ENCODE measurements around the gene SRP19. TPM values are rescaled to one million over a fixed set of nuclear protein-coding genes. Genes with fewer than 3 reads are reported as not detected.

The SRP19 gene
- total RNA-seq, 2 experiments from 2014 or later, result 32.9 to 68.3 TPM

DNA sequence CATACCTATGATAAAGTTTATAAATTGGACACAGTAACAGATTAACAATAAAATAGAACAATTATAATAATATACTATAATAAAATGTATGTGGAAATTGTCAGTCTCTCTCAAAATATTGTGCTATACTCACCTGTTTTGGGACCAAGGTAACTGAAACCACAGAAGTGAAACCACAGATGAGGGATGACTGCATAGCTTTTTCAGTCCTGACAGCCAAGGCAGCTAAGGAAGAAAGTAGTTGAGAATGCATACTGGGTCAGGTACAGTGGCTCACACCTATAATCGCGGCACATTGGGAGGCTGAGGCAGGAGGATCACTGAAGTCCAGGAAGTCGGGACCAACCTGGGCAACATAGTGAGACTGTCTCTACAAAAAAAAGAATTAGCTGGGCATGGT is 8.9 kb downstream of the SRP19 start:
- Histone ChIP-seq H3K4me3 (ENCODE audit: low read depth, low read length, poor library complexity, severe bottlenecking) (no peak overlapping the region), H3K4me1 (ENCODE audit: insufficient read depth, low read length, poor library complexity, severe bottlenecking) (no peaks in the 10 kb centered on the region), H3K9me3 (ENCODE audit: low read length) (no peaks in the 10 kb centered on the region), H3K9me2 (ENCODE audit: insufficient read depth, low read length) (no peaks in the 10 kb centered on the region), H3K79me2 (ENCODE audit: insufficient read depth, low read depth, low read length) (no peaks in the 10 kb centered on the region; the same call in 1 of the 2 replicates), H4K20me1 (ENCODE audit: insufficient read depth, low read length) (no peaks in the 10 kb centered on the region), H2AFZ (ENCODE audit: low read length) (no peak overlapping the region), H3K4me2 (ENCODE audit: low read length) (no peak overlapping the region), H3K36me3 (ENCODE audit: insufficient read depth, low read length) (peaks cover 62% of the 10 kb centered on the region), H3K27ac (ENCODE audit: low read depth, low read length, poor library complexity, severe bottlenecking) (no peak overlapping the region)
- intact Hi-C loops (cut with micrococcal nuclease; ENCODE audit: unreplicated experiment), result loop anchor here (10.0 kb wide), 1 partner anchor 705 kb away; no protein-coding TSS in a partner anchor
- DNase-seq (ENCODE audit: low spot score), result no peak
- ChIA-PET POLR2A (interaction anchor here (0.7 to 1.6 kb wide), 4 partner anchors 9 to 81 kb away, joined by 3 to 5 read pairs (median 4); no protein-coding TSS in a partner anchor), CTCF (ENCODE audit: unreplicated experiment) (no interaction called here)
- TF ChIP-seq, protein P1, sequence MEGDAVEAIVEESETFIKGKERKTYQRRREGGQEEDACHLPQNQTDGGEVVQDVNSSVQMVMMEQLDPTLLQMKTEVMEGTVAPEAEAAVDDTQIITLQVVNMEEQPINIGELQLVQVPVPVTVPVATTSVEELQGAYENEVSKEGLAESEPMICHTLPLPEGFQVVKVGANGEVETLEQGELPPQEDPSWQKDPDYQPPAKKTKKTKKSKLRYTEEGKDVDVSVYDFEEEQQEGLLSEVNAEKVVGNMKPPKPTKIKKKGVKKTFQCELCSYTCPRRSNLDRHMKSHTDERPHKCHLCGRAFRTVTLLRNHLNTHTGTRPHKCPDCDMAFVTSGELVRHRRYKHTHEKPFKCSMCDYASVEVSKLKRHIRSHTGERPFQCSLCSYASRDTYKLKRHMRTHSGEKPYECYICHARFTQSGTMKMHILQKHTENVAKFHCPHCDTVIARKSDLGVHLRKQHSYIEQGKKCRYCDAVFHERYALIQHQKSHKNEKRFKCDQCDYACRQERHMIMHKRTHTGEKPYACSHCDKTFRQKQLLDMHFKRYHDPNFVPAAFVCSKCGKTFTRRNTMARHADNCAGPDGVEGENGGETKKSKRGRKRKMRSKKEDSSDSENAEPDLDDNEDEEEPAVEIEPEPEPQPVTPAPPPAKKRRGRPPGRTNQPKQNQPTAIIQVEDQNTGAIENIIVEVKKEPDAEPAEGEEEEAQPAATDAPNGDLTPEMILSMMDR (conservative IDR thresholded peaks at IDR 0.05; ENCODE audit: low read length), result no peak
- TF ChIP-seq EZH2phosphoT487 (IDR thresholded peaks at IDR 0.05; ENCODE audit: borderline replicate concordance, low read depth, low read length), result no peak
- BruUV-seq (replicated peaks), result no TSS peak

DNA sequence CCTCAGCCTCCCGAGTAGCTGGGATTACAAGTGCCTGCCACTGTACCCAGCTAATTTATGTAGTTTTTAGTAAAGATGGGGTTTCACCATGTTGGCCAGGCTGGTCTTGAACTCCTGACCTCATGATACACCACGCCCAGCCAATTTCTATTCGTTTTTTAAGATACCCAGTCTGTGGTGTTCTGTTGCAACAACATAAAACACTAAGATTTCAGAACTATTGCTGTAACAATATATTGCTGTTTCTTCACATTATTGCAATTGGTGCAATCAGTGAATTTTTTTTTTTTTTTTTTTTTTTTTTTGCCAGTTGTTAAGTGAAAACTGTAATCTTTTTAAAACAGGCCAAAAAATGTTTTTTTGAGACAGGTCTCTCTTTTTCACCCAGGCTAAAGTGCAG is 9.9 kb downstream of the SRP19 start:
- POLR2A ChIA-PET, result interaction anchor here (0.7 to 1.4 kb wide), 2 partner anchors 10 to 183 kb away, joined by 4 read pairs; partner anchors contain the start of gene SRP19
- no peak overlapping the region for H3K27ac ChIP-seq (ENCODE audit: low read depth, low read length, poor library complexity, severe bottlenecking)

DNA sequence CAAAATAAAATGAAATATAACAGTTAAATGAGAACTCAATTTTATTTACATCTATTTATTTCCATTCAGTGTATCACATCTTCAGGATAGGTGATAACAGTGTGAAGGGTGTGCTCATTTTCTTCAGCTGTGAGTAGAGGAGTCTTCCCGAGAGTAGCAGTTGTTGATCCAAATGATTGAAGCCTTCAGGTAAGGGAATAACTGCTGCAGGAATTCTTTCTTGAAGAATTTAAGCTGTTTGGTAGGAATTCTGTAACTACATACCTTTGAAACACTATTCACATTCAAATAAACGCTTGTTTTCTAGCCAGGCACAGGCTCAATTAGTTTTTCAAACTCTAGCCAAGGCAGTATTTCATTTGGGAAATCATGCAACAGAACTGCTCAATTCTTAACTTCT is 15.3 kb downstream of the SRP19 start:
- Histone ChIP-seq H3K27ac (ENCODE audit: low read depth, low read length, poor library complexity, severe bottlenecking) (no peak overlapping the region), H3K79me2 (ENCODE audit: insufficient read depth, low read depth, low read length) (no peaks in the 10 kb centered on the region), H3K4me1 (ENCODE audit: insufficient read depth, low read length, poor library complexity, severe bottlenecking) (peaks cover 3% of the 10 kb centered on the region), H3K36me3 (ENCODE audit: insufficient read depth, low read length) (peaks cover 62% of the 10 kb centered on the region), H4K20me1 (ENCODE audit: insufficient read depth, low read length) (no peaks in the 10 kb centered on the region), H3K4me3 (ENCODE audit: low read depth, low read length, poor library complexity, severe bottlenecking) (no peak overlapping the region), H2AFZ (ENCODE audit: low read length) (no peak overlapping the region), H3K9me3 (ENCODE audit: low read length) (no peaks in the 10 kb centered on the region), H3K9me2 (ENCODE audit: insufficient read depth, low read length) (no peaks in the 10 kb centered on the region), H3K4me2 (ENCODE audit: low read length) (no peak overlapping the region)
- no peak for DNase-seq (ENCODE audit: low spot score)
- no TSS peak for BruUV-seq (replicated peaks)
- CTCF ChIA-PET (ENCODE audit: unreplicated experiment), result no interaction called here
- intact Hi-C loops (cut with micrococcal nuclease; ENCODE audit: unreplicated experiment), result no loop called here
- POLR2A ChIA-PET, result interaction anchor here (1.2 kb wide), 1 partner anchor 28 kb away, joined by 3 read pairs; no protein-coding TSS in a partner anchor
- TF ChIP-seq, protein P1 (conservative IDR thresholded peaks at IDR 0.05; ENCODE audit: low read length), result no peak
- no peak for TF ChIP-seq EZH2phosphoT487 (IDR thresholded peaks at IDR 0.05; ENCODE audit: borderline replicate concordance, low read depth, low read length)

More for the DNA sequence above, 9.9 kb downstream of the SRP19 start:
- no peaks in the 10 kb centered on the region for H4K20me1 ChIP-seq (ENCODE audit: insufficient read depth, low read length)
- intact Hi-C loops (cut with micrococcal nuclease; ENCODE audit: unreplicated experiment), result no loop called here
- H3K79me2 ChIP-seq (ENCODE audit: insufficient read depth, low read depth, low read length), result no peaks in the 10 kb centered on the region; the same call in 1 of the 2 replicates
- H3K9me3 ChIP-seq (ENCODE audit: low read length), result no peaks in the 10 kb centered on the region
- no peak overlapping the region for H2AFZ ChIP-seq (ENCODE audit: low read length)
- no peak overlapping the region for H3K4me2 ChIP-seq (ENCODE audit: low read length)
- no peaks in the 10 kb centered on the region for H3K4me1 ChIP-seq (ENCODE audit: insufficient read depth, low read length, poor library complexity, severe bottlenecking)
- no peak for DNase-seq (ENCODE audit: low spot score)
- no TSS peak for BruUV-seq (replicated peaks)
- CTCF ChIA-PET (ENCODE audit: unreplicated experiment), result no interaction called here
- no peaks in the 10 kb centered on the region for H3K9me2 ChIP-seq (ENCODE audit: insufficient read depth, low read length)
- no peak for TF ChIP-seq EZH2phosphoT487 (IDR thresholded peaks at IDR 0.05; ENCODE audit: borderline replicate concordance, low read depth, low read length)
- TF ChIP-seq, protein P1 (conservative IDR thresholded peaks at IDR 0.05; ENCODE audit: low read length), result no peak
- H3K4me3 ChIP-seq (ENCODE audit: low read depth, low read length, poor library complexity, severe bottlenecking), result no peak overlapping the region
- peaks cover 62% of the 10 kb centered on the region for H3K36me3 ChIP-seq (ENCODE audit: insufficient read depth, low read length)
